ENCODE data around the gene SLC39A11. TPM values are rescaled to one million over a fixed set of nuclear protein-coding genes. Genes with fewer than 3 reads are reported as not detected.
A peak's percentile ranks its signal among the peaks of the same experiment; 100 is the strongest.

SLC39A11 gene
- total and polyA plus RNA-seq, 2 of the 13 experiments (the other 11 are each of a cell fraction or from before 2014, with no cell fraction given) = 17.2 to 31.5 TPM

- TF ChIP-seq ZNF362 (CRISPR knock-in tag; IDR thresholded peaks at IDR 0.05; ENCODE audit: borderline replicate concordance) (peak; percentile 92), ADNP (CRISPR knock-in tag; IDR thresholded peaks at IDR 0.05) (no peak), TCF7 (IDR thresholded peaks at IDR 0.05; ENCODE audit: low read depth) (peak; percentile 59), ZMYM2 (CRISPR knock-in tag; IDR thresholded peaks at IDR 0.05) (no peak), ZNF562 (CRISPR knock-in tag; IDR thresholded peaks at IDR 0.05; ENCODE audit: borderline replicate concordance) (no peak), POGZ (CRISPR knock-in tag; IDR thresholded peaks at IDR 0.05) (peak; percentile 44; the same call in 1 of the 2 replicates), JDP2 (CRISPR knock-in tag; IDR thresholded peaks at IDR 0.05; ENCODE audit: borderline replicate concordance) (no peak), MATR3 (CRISPR knock-in tag; IDR thresholded peaks at IDR 0.05) (no peak), RXRB (CRISPR knock-in tag; IDR thresholded peaks at IDR 0.05; ENCODE audit: borderline replicate concordance) (peak; percentile 38; the same call in 1 of the 2 replicates), DMAP1 (CRISPR knock-in tag; IDR thresholded peaks at IDR 0.05) (no peak), MZF1 (CRISPR knock-in tag; IDR thresholded peaks at IDR 0.05; ENCODE audit: borderline replicate concordance) (no peak)
- TF ChIP-seq, protein P1, sequence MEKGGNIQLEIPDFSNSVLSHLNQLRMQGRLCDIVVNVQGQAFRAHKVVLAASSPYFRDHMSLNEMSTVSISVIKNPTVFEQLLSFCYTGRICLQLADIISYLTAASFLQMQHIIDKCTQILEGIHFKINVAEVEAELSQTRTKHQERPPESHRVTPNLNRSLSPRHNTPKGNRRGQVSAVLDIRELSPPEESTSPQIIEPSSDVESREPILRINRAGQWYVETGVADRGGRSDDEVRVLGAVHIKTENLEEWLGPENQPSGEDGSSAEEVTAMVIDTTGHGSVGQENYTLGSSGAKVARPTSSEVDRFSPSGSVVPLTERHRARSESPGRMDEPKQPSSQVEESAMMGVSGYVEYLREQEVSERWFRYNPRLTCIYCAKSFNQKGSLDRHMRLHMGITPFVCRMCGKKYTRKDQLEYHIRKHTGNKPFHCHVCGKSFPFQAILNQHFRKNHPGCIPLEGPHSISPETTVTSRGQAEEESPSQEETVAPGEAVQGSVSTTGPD (CRISPR knock-in tag; IDR thresholded peaks at IDR 0.05) = 0 out of 2 replicates have a peak, but pooled peaks have one; percentile 39
- TF ChIP-seq, protein P2, sequence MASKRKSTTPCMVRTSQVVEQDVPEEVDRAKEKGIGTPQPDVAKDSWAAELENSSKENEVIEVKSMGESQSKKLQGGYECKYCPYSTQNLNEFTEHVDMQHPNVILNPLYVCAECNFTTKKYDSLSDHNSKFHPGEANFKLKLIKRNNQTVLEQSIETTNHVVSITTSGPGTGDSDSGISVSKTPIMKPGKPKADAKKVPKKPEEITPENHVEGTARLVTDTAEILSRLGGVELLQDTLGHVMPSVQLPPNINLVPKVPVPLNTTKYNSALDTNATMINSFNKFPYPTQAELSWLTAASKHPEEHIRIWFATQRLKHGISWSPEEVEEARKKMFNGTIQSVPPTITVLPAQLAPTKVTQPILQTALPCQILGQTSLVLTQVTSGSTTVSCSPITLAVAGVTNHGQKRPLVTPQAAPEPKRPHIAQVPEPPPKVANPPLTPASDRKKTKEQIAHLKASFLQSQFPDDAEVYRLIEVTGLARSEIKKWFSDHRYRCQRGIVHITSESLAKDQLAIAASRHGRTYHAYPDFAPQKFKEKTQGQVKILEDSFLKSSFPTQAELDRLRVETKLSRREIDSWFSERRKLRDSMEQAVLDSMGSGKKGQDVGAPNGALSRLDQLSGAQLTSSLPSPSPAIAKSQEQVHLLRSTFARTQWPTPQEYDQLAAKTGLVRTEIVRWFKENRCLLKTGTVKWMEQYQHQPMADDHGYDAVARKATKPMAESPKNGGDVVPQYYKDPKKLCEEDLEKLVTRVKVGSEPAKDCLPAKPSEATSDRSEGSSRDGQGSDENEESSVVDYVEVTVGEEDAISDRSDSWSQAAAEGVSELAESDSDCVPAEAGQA (IDR thresholded peaks at IDR 0.05; ENCODE audit: low read depth) = no peak
- TF ChIP-seq, protein P2 (CRISPR knock-in tag; IDR thresholded peaks at IDR 0.05; ENCODE audit: borderline replicate concordance) = no peak
- TF ChIP-seq, protein P3, sequence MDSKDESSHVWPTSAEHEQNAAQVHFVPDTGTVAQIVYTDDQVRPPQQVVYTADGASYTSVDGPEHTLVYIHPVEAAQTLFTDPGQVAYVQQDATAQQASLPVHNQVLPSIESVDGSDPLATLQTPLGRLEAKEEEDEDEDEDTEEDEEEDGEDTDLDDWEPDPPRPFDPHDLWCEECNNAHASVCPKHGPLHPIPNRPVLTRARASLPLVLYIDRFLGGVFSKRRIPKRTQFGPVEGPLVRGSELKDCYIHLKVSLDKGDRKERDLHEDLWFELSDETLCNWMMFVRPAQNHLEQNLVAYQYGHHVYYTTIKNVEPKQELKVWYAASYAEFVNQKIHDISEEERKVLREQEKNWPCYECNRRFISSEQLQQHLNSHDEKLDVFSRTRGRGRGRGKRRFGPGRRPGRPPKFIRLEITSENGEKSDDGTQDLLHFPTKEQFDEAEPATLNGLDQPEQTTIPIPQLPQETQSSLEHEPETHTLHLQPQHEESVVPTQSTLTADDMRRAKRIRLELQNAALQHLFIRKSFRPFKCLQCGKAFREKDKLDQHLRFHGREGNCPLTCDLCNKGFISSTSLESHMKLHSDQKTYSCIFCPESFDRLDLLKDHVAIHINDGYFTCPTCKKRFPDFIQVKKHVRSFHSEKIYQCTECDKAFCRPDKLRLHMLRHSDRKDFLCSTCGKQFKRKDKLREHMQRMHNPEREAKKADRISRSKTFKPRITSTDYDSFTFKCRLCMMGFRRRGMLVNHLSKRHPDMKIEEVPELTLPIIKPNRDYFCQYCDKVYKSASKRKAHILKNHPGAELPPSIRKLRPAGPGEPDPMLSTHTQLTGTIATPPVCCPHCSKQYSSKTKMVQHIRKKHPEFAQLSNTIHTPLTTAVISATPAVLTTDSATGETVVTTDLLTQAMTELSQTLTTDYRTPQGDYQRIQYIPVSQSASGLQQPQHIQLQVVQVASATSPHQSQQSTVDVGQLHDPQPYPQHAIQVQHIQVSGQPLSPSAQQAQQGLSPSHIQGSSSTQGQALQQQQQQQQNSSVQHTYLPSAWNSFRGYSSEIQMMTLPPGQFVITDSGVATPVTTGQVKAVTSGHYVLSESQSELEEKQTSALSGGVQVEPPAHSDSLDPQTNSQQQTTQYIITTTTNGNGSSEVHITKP (CRISPR knock-in tag; IDR thresholded peaks at IDR 0.05; ENCODE audit: low read depth) = no peak
Observed at GRCh38 chr17:72715906-72716572, 376.4 kb downstream of the SLC39A11 start (continued).

Measured in HepG2 (cell line).